HG03571 (cell line): ENCODE measurements around the gene NECAP2.
"Not testable (repeated sequence)": the region's sequence is repeated elsewhere in the genome, so short reads cannot be mapped to it uniquely, and the experiment has no call there.

Source experiments
- ATAC-seq: cut with Tn5 transposase; IDR thresholded peaks from one replicate; pipeline ENCODE4 v1.9.1; 2021; ENCODE audit not compliant: unreplicated experiment

Gene NECAP2

DNA sequence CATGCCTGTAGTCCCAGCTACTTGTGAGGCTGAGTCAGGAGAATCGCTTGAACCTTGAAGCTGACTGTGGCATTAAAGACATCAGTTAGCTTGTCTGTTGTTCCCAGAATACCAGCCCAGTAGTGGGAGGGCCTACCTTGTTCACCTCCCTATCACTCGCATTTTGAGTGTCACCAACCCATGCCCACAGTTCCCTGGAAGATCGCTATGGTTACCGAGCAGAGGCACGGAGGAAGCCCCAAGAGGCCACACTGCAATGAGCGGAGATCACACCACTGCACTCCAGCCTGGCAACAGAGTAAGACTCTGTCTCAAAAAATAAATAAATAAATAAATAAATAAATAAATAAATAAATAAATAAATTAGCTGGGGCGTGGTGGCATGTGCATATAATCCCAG lies 52.4 kb downstream of the NECAP2 start:
- not testable (repeated sequence) for ATAC-seq

GRCh38 chr1:16493731-16494130 lies 53.2 kb downstream of the NECAP2 start:
- not testable (repeated sequence) for ATAC-seq

DNA sequence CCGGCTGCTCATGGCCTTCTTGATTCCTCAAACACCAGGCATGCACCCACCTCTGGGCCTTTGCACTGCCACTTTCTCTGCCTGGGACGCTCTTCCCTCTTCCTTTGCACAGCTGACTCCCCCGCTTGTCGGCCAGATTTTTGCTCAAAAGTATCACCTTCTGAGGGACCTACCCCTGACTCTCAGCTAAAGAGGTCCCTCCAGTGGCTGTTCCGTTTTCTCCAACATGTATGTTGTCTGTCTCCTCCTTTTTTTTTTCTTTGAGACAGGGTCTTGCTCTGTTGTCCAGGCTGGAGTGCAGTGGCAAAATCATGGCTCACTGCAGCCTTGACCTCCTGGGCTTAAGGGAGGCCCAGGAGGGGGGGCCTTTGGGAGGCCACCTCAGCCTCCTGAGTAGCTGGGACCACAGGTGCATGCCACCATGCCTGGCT lies 57.0 kb downstream of the NECAP2 start:
- not testable (repeated sequence) for ATAC-seq

DNA sequence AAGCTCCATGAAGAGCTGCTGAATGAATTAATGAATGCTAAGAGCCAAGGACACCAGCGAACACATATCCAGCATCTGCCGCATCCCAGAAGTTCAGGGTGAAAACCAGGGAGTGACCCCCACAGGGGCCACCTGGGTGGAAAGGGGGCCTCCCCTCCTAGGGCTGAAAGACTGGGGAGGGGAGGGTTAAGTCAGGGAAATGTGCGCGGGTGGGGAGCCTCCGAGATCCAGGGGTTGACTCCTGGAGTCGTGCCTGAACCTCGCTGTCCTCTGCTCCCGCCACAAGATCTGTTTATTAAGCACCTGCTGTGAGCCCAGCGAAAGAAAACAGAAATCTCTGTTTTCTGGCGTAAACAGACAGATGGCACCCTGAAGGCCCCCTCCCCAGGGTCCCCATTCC lies 57.5 kb downstream of the NECAP2 start:
- ATAC-seq = not testable (repeated sequence)

GRCh38 chr1:16498573-16499413 lies 58.3 kb downstream of the NECAP2 start:
- peak; percentile 85 for ATAC-seq

DNA sequence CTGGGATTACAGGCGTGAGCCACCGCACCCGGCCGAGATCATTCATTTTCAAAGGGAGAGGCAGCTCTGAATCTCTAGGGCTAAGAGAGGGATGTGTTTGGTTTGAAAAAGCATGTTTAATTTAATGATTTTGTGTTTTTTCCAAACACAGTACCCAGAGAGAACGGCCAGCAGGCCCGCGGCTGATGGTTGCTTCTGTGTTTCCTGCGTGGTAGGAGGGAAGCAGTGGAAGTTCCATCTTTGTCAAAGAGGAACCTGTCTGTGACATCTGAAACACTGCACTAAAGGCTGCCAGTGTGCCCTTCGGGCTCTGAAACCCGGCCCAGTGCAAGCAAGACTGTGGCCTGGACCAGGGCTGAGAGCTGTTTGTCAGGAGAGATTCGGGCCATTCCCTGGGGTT lies 59.9 kb downstream of the NECAP2 start:
- not testable (repeated sequence) for ATAC-seq

- ATAC-seq = not testable (repeated sequence)
These were observed 60.5 kb downstream of the NECAP2 start for GRCh38 chr1:16500975-16501374.

DNA sequence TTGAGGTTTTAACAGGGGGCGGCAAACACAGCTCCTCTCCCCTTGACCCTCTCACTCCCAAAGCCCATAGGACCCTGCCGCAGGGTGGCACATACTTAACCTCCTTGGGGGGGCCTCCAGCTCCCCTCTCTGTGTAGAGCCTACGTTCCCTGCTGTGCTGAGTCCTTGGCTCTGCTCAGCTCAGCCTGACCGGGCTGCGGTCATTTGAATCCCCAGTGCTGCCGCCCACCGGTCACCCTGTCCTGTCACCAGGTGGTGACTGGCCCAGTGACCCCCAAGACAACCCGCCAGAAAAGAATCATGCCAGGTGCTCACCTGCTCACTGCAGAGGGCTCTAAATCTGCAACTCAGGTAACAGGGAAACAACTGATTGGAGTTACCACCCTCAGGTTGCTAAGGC lies 60.9 kb downstream of the NECAP2 start:
- ATAC-seq = not testable (repeated sequence)

DNA sequence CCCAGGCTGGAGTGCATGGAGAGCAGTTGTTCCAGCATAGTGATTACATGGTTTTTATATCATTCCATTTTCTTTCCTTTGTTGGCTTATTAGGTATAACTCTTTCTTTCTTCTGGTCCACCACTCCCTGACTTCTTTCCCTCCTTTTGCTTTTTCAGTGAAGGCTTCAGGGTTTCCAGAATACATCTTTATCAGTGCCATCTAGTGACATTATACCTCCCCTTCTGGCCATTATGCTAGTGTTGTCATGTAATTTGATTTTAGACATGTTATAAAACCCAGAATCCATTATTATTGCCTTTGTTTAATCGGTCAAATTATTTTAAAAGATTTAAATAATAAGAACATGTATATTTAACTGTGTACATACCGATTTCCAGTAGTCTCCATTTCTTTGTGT lies 63.0 kb downstream of the NECAP2 start:
- ATAC-seq = no peak

DNA sequence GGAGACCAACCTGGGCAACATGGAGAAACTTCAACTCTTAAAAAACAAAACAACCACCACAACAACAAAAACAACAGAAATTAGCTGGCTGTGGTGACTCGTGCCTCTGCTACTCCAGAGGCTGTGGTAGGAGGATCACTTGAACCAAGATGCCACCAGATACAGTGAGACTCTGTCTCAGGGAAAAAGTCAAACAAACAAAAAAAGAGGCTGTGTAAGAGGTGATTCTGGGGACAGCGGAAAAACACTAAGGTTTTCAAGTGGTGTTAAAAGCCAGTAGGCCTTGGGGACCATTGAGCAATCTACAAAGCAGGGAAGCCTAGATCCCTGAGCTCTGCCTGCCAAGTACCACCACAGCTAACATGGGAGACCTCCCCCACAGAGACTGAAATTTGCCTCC lies 65.3 kb downstream of the NECAP2 start:
- ATAC-seq = not testable (repeated sequence)

DNA sequence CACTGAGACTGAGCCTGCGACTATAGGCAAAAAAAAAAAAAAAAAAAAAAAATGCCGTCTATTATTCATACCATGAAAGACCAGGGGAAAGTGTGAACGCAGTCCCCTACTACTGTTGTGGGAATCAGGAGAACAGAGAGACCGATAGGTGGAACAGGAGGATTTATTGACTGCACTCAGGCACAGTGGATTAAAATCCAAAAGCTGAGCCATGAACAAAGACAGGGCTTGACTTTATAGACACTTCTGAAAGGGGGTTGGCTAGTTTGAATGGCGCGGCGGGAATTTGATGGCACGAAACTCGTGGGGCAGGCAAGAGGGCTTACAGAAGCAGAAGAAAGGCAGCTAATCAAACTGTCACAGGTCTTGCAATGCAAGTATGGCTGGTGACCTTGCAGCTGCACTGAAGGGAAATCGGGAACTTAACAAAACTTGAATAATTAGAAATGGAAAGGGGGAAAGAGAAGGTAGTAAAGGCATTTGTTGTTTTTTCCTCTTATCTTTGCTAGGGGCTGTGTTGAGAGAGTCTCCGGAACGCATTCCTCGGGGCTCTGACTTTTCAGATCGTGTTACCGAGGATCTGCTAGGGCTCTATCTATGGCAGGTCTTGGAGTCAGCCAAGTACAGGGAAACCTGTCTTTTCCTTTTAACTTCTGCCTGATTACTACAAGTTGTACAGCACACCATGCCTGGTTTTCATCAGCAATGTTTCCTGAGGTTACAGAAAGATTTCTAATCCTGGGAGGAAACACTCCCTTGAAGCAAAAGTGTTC lies 66.0 kb downstream of the NECAP2 start:
- not testable (repeated sequence) for ATAC-seq

GRCh38 chr1:16508861-16509445 lies 68.4 kb downstream of the NECAP2 start:
- not testable (repeated sequence) for ATAC-seq
